T-helper 22 cell (primary cell): Measurements from ENCODE around the gene DNAJB11.
"Not testable (repeated sequence)": the region's sequence is repeated elsewhere in the genome, so short reads cannot be mapped to it uniquely, and the experiment has no call there.

ENCODE experiments used
- DNase-seq: peaks from one replicate; pipeline ENCODE4 v3.0.0-alpha.2; 2020; ENCODE audit warnings: low read depth

DNAJB11 gene

GRCh38 chr3:186618318-186618938 lies 47.9 kb downstream of the DNAJB11 start:
- no peak for DNase-seq

- DNase-seq = no peak
These were observed 49.3 kb downstream of the DNAJB11 start for GRCh38 chr3:186619787-186620212.

- no peak for DNase-seq
These were observed 49.9 kb downstream of the DNAJB11 start for GRCh38 chr3:186620213-186621092.

- DNase-seq = no peak
These were observed 51.6 kb downstream of the DNAJB11 start for GRCh38 chr3:186621894-186622650.

- no peak for DNase-seq
These were observed 52.3 kb downstream of the DNAJB11 start for GRCh38 chr3:186622651-186623310.

GRCh38 chr3:186624598-186624997 lies 54.1 kb downstream of the DNAJB11 start:
- no peak for DNase-seq

- no peak for DNase-seq
These were observed 55.1 kb downstream of the DNAJB11 start for GRCh38 chr3:186625600-186626042.

GRCh38 chr3:186626254-186626847 lies 55.8 kb downstream of the DNAJB11 start:
- no peak for DNase-seq

- no peak for DNase-seq
These were observed 57.4 kb downstream of the DNAJB11 start for GRCh38 chr3:186627852-186628414.

GRCh38 chr3:186628756-186629155 lies 58.2 kb downstream of the DNAJB11 start:
- no peak for DNase-seq

- no peak for DNase-seq
These were observed 60.6 kb downstream of the DNAJB11 start for GRCh38 chr3:186630950-186631641.

- no peak for DNase-seq
These were observed 63.0 kb downstream of the DNAJB11 start for GRCh38 chr3:186633481-186633880.

- not testable (repeated sequence) for DNase-seq
These were observed 63.7 kb downstream of the DNAJB11 start for GRCh38 chr3:186634207-186634606.
